Measurements from ENCODE around the gene TES.
A peak's percentile ranks its signal among the peaks of the same experiment; 100 is the strongest.
"Not testable (repeated sequence)": the region's sequence is repeated elsewhere in the genome, so short reads cannot be mapped to it uniquely, and the experiment has no call there.

TES gene

DNA sequence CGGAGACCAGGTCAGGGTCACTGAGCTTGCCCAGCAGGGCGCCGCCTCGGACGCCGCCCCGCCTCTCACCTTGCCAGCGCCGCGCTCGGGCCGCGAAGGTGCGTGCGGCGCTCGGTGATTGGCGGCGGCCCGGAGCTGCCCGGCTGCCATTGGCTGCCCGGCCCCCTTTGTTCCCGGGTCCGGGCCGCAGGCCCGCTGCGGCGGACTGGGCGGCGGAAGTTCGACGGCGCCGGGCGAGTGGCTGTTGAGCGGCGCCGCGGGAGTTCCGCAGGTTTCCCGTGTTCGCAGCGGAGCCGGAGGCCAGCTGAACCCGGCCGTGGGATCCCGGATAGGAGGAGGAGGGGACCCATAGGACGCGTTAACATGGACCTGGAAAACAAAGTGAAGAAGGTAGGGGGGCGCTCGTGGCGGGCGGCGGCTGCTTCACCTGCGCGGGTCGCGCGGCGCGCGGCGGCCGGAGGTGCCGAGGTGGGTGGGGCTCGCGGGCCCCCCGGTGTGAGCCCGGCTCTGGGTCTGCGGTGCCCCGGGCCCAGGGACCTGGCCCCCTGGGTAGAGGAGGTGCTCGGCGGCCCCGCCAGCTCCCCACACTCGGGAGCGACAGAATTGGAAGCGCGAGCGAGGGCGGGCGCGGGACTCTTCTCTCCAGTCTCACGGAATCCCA, at the start of gene TES:
TES (plus strand) TSS at position 195 of the 661 bp plus-strand sequence; CDS start at position 364, 169 bp downstream.
- peak; percentile 78 to 89 for DNase-seq

GRCh38 chr7:116161728-116162127, 48.6 kb upstream of the TES start:
- no peak for DNase-seq

DNA sequence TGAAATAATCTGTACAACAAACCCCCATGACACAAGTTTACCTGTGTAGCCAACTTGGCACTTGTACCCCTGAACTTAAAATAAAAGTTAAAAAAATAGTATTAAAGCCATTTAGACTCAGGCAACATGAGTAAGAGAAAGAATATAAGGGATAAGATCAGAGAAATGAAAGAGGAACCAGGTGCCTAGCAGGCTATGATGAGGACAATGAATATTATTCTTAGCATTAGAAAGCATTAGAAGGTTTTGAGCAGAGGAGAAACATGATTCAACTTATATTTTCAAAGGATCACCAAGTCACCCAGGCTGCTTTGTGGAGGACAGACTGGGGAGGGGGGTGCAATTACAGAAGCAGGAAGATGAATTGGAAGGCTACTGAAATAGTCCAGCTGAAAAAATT, 48.1 kb upstream of the TES start:
- DNase-seq = no peak

DNA sequence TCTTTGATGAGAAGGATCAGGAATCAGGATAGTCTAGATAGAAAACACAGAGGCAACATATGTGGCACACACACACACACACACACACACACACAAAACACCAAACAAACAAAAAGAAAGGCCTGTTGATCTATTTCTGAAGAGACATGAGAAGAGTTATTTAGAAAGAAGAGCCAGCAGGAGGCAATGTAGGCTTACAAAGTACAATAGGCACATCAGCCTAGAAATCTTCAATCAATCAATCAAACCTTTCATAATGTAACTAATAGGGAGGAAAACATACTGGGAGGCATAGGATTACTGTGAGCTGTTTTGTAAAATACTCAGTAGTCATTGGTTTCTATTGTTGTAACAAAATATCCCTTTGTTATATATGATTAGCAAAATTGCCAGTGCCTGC, 47.3 kb upstream of the TES start:
- no peak for DNase-seq

GRCh38 chr7:116164552-116165306, 45.6 kb upstream of the TES start:
- DNase-seq = no peak

- no peak for DNase-seq
Measured at GRCh38 chr7:116165717-116166116, 44.6 kb upstream of the TES start.

DNA sequence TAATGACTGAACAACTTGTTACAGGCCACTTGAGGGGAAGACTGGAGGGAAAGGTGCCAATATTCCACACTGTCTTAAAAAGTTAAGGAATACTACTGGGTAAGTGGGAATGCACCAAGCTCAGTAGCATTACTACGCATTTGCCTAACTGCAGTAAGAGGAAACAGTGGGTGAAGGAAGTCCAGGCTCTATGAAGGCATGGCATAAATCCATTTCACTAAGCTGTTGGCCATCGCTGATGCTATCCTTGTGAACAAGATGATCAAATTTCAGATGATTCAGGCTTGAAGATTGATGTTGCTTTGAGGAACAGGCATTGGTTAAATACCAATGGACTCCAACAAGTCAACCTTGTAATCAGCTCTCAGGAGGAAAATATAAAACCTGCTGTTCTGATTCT, 44.2 kb upstream of the TES start:
- DNase-seq = no peak

DNA sequence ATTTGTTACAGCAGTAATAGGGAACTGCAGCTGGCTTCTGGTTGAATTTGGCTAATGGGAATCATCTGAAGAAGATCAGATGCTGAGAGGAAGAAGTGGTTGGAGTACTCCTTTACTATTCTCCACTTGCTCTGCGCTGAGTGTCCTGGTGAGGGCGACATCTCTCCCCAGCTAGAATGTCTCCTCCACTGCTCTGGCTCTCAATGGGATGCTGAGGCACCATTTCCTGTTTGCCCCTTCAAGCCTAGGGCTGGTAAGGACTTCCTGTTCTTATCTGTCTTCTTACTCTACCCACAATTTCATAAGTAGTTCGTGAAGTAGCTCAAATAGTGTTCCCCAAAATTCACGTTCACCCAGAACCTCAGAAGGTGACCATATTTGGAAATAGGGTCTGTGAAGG, 43.2 kb upstream of the TES start:
- no peak for DNase-seq

DNA sequence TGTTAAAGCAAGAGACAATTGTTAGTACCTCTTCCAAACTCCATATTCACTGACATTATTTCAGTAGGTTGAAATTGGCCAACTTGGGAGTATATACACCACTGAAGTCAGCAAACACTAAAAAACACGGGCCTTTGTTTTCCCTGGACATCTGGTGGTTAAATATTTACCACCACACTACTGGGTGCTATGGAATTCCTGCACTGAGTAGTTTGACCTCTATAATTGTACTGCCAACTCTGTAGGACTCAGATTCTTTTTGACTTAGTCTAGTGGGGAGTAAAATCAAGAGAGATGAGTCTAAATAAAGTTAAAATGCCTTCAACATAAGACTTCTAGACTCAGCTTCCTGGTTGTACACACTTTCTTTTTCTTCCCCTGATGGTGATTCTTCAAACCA, 41.3 kb upstream of the TES start:
- no peak for DNase-seq

DNA sequence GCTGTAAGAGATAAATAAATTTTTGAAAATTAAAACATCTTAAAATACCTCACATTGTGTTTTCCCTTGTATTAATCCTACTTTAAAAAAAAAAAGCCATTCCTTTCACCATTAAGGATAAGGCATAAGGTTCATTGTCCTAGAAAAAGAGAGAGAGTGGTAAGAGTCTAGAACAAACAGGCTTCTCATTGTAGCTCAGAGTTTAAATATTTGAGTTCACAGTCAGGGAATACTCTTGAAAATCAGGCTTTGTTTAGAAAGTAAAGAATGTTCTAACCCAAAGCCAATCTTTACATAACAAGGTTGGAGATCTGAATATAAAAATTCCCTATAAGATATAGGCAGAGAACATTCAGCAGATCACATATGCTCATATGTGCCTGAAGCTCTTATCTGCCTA, 40.2 kb upstream of the TES start:
- no peak for DNase-seq

- DNase-seq = no peak
Measured at GRCh38 chr7:116171094-116171493, 39.2 kb upstream of the TES start.

DNA sequence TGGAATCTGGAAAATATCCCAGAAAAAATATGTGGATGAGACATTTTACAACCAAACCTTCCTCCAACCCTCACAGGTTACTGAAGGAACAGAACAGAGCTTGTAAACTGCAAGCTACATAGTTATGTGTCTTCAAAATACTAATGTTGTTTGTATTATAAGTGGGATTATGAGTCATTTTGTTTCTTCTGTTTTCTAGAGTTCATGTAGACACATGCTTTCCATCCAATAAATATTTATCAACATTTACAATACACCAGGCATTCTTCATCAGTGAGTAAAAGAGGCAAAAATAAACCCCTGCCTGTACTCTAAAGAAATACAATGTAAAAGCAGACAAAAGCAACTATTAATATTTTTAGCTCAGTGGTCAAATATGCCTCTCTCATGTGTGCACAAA, 38.0 kb upstream of the TES start:
- DNase-seq = no peak

DNA sequence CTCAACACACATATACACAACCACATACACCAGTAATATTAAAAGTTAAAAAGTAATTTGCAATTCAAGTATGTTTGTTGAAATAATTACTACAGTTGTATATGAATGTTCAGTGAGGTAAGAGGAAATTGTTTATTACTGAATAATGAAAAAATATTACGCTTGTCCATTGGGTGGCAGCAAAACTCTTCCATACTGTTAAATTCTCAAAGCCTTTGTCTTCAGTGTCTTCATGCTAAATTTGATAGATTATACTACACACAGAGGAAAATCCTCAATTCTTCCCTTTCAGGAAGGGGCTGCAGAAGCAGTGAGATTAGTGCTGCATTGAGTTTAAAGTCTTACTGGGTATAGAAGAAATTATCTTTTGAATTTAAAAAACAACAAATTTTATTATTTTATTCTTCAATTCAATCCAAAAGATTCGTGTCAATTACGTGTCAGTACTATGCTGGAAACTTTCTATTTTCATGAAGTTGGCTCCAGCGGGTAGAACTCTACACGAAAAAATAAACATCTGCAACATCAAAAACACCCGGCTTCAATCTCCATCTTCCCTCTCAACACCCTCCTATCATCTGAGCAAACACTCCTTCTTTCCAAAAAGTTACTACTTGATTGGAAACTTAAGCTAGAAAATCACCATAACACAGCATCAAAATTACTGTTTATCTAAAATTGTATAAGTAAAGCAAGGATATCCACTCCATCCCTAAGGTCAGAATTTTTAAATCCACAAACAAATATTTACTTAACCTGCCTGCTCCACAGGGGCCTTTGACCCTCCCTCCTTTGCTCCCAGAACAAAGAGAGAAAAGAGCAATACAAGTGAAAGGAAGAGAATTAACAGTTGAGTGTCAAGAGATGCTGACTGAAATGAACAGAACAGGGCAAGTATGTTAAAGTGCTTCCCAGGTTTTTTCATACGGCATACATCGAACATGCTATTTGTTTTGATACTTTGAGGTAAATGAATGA, 37.0 kb upstream of the TES start:
- peak; percentile 67 to 74 for DNase-seq

DNA sequence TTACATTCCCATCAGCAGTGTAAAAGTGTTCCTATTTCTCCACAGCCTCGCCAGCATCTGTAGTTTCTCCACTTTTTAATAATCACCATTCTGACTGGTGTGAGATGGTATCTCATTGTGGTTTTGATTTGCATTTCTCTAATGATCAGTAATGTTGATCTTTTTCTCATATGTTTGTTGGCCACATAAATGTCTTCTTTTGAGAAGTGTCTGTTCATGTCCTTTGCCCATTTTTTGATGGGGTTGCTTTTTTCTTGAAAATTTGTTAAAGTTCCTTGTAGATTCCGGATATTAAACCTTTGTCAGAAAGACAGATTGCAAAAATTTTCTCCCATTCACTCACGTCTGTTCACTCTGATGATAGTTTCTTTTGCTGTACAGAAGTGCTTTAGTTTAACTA, 35.2 kb upstream of the TES start:
- not testable (repeated sequence) for DNase-seq

GRCh38 chr7:116176226-116176625, 34.1 kb upstream of the TES start:
- no peak for DNase-seq

DNA sequence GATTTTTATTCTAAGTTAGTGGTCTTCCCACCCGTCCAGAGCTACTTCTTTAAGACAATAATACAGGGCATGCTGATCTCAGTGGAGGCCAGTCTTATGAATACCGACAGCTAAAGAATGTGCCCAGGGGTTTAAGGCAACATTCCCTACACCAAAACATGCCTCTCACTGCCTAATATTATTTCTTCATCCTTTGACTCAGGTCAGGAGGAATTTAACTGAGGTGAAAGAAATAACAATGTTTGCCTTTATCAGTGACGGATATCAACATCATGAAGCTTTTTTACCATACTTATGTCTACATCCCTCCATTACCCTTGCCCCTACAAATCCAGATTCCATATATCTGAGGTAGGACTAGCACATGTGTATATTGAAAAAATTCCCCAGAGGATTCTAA, 33.3 kb upstream of the TES start:
- DNase-seq = no peak

GRCh38 chr7:116180302-116180701, 30.0 kb upstream of the TES start:
- peak; percentile 37 to 53 for DNase-seq

- DNase-seq = no peak
Measured at GRCh38 chr7:116182023-116182422, 28.3 kb upstream of the TES start.

DNA sequence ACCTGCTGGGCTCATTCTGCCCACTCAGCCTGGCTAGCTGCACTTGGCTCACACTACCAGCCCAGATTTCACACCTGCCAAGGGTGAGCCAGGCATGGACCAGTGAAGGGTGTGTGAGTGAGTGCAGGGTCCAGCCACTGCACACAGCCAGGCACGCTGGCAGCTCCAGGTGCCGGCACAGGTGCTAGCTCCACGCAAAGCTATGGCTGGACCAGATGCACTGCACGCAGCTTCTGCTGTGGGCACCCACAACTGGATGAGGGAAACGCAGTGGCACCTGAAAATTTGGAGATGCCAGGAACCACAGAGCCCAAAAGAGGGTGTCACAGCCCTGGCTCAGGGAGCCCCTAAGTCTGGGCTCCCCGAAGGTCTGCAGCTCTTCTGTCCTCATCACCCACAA, 24.9 kb upstream of the TES start:
- no peak for DNase-seq

- DNase-seq = no peak
Measured at GRCh38 chr7:116185956-116186355, 24.4 kb upstream of the TES start.

GRCh38 chr7:116187400-116187799, 22.9 kb upstream of the TES start:
- DNase-seq = no peak

DNA sequence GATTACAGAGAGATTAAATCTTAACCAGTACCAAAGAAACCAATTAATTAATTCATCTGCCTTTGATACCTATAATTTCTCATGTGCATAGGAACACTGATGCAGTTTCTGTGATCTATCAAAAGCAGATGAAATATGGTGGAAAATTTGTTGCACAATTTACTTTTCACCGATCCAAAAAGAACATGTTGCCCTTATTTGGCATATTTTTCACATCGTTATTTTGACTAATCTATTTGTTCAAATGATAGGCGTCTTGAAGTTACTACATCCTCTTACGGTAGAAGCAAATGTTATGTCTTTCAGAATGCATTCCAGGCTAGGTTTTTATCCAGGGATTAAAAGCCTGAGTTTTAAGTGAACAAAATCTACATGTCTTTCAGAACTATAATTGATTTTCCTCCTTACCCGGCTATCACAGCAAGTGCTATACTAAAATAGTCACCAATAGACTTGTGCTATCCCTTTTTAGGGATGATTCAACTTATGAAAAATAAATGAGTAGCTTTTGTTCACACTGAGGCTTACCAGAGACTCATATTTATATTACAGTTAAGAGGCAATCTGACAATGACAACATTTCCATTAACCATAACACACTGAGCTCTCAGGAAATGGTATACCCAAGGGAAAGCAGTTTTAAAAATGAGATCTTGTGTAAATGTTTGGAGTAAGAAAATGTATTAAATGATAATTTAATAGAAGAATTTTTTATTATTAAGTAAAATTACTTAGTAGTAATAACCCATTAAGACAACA, 16.8 kb upstream of the TES start:
- DNase-seq = peak in 1 of 2 experiments; percentile 13

DNA sequence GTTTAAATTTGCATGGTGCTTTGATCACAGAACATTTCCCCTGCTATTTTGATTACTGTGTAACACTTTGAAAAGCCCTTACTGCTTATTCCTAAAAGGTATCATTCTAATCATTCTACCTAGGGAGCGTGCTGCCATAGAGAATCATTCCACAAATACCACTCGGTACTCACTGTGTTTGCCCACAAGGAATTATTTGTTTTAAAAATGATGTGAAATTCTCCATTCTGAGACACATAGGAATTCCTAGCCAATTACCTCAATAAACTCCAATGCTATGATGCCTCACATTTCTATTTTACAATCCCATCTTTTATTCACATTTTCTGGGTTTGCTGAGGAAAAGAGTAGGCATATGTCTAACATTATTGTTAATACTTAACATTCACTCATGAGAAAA, 16.2 kb upstream of the TES start:
- DNase-seq = no peak

Measured in NCI-H2081 (cell line).